ENCODE measurements around the gene ZRANB3.
"Not testable (repeated sequence)": the region's sequence is repeated elsewhere in the genome, so short reads cannot be mapped to it uniquely, and the experiment has no call there.

Gene ZRANB3

DNA sequence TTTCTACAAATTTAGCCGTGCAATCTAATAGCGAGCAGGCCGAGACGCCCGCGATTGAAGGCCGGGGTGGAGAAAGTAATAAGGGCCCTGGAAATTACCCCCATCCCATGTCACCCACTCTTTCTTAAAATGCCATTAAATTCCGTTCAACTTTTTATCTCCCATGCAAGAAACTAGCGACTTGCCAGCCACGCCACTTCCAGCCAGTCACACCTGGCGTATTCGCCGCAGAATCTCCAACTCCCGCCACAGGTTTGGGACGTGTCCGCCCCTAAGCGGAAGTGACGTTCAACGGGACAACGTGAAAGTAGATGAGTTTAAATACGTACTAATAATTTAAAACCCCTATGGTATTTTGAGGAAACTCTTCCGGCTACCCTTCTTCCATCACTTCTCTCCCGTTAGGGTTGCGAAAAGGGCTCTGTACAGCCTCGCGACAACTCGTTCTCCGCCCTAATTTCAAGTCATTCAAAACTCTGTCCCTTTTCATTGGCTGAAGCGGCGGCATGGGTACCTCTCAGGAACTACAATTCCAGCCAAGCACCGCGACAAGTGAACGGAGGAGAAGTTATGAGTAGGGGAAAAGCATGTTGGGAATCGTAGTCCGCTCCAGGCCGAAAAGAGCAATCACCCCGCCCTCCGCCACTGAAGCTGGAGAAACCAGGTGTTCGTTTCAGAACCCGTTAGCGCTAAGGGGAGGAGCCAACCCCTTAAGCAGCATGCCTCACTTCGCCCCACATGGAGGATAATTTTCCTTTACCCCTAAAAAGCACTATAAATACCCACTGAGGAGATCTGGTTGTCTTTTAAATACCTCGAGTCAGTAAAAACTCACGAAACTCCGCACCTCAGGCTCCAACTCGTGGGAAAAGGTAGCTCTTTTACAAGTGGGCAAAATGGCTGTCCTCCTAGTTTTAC, at the start of gene ZRANB3:
Gene ZRANB3, minus strand, starts transcription at position 906 of the 918 bp plus-strand sequence.
- peak; percentile 94 for DNase-seq

GRCh38 chr2:135573620-135574019, 42.6 kb upstream of the ZRANB3 start:
- no peak for DNase-seq

DNA sequence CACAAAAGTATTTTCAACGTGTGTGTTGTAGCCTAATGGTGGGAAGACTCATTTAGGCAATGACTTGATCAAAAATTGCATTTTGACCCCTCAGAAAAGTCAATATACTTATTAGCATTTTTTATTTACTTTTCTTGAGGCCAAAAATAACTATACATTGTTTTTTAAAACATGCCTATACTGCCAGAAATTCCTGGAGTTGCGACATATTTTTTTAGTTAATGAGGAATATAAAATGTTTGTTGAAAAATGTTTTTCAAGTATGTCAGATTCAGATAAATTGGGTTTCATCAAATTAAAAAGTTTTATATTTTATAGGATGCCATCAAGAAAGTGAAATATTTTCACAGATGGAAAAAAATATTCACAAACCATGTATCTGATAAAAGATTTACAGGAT, 39.9 kb upstream of the ZRANB3 start:
- DNase-seq = no peak

DNA sequence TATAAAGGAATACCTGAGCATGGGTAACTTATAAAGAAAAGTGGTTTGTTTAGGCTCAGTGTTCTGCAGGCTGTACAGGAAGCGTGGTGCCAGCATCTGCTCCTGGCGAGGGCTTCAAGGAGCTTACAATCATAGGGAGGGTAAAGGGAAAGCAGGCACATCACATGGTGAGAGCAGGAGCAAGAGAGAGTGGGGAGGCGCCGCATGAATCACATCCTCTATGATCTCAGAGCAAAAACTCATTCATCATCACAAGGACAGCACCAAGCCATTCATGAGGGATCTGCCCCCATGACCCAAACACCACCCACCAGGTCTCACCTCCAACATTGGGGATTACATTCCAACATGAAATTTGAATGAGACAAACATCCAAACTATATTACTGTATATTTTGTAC, 32.8 kb upstream of the ZRANB3 start:
- DNase-seq = no peak

DNA sequence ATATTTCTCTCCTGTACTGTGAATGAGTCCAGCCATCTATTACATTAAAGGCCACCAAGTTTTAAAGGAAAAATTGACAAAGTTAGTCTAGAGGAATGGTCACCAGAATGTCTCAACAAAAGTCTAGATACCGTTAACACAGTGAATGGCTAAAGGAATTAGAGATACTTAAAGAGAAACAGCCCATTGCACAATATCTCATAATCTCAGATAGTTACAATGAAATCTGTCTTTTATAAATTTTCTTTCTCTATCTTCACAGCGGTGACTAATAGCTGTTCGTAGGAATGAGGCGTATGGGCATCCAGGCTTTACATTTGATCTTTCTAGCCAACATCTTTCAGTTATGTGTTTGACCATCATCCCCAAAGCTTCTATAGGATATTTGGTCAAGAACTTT, 30.9 kb upstream of the ZRANB3 start:
- no peak for DNase-seq

DNA sequence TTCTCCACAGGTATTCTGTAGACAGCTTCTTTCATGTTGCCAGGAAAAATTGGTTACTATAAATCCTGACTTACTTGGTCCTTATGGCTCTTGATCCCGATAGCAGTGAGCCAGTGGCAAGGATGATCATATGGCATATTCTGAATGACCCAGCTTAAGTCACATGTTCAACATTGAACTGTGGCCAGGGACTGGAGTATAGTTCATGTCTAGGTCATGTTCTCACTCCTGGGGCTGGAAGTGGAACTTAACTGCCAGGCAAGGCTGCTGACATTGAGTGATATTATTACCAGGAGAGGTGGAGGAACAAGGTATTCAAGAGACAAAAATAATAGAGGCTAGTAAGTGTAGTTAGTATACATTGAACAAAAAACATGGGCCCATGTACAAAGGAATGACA, 26.5 kb upstream of the ZRANB3 start:
- no peak for DNase-seq

DNA sequence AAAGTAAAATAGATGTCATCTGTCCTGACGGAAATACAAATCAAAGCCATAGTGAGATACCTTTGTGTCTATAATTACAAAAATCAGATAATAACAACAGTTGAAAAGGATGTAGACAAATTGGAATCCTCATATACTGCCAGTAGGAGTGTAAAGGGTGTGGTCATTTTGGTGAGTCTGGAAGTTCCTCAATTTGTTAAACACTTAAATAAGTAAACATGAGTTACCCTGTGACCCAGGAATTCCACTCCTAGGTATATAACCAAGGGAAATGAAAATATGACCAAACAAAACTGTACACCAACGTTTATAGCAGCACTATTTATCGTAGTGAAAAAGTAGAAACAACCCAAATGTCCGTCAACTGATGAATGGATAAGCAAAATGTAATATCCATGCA, 24.3 kb upstream of the ZRANB3 start:
- no peak for DNase-seq

GRCh38 chr2:135552887-135553286, 21.9 kb upstream of the ZRANB3 start:
- DNase-seq = no peak

GRCh38 chr2:135551356-135551755, 20.3 kb upstream of the ZRANB3 start:
- DNase-seq = no peak

DNA sequence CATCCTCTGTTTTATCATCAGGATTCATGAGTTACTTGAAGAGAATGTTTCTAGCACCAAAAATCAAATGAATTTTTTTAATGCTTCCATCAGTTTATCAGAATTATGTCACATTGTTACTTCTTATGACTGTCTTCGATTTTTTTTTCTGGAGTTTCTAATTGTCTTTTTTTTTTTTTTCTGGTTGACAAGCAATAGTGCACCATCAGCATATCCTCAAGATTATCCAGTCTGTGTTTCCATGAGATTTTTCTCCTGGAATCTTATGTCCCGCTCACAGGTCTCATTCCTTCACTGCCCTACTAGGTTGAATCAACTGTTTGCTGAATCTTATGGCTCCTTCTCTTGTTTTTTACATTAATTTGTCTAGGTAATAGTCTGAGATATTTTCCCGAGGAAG, 16.3 kb upstream of the ZRANB3 start:
- DNase-seq = no peak

DNA sequence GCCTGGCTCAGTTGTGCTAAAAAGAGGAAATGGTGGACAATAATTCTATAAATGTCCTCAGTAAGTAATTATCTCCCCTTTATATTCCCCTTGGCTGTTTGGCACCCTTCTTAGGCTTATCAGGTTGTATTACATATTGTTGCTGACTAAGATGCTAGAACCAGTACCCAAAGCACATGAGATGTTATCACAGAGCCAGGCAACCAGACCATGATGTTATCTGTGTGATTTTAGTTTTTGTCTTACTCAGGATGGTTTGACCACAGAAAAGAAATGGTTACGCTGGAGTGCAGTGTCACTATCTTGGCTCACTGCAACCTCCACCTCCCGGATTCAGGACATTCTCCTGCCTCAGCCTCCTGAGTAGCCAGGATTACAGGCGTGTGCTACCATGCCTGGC, 15.4 kb upstream of the ZRANB3 start:
- DNase-seq = no peak

GRCh38 chr2:135533545-135533944, 2.5 kb upstream of the ZRANB3 start:
- not testable (repeated sequence) for DNase-seq

DNA sequence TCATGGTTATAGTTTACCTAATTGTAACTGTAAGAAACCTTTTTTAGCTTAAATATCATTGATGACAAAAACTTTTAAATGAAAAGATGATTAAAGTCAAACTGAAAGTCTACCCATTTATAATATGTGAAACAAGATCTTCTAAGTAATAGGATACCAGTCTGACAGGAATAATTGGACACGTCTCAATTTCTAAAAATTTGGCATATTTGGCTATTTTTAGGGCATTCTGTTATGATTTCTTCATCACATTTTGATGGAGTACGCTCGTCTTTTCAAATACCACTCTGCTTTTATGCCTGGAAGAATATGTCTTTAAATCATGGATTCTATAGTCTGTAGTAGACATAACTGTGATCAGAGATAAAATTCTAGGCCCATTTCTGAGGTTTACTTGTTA, 1.6 kb upstream of the ZRANB3 start:
- DNase-seq = no peak

- DNase-seq = peak; percentile 97
Observed at GRCh38 chr2:135531231-135532197, 496 bp upstream of the ZRANB3 start, which contains the start of gene R3HDM1. Gene R3HDM1 (plus strand): TSS chr2:135531484. CDS start chr2:135604846, 73,362 bp downstream.

GRCh38 chr2:135528006-135528405, 3.0 kb downstream of the ZRANB3 start:
- no peak for DNase-seq

DNA sequence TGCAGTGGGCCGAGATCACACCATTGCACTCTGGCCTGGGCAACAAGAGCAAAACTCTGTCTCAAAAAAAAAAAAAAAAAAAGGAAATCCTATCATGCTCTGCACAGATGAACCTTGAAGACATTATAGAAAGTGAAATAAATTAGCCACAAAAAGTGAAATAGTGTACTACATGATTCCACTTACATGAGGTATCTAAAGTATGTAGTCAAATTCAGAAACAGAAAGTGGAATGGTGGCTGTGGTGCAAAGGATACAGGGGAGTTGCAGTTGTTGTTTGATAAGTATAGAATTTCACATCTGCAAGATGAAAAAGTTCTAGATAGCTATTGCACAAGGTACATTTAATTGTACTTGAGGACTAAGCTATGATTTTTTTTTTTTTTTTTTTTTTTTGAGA, 5.2 kb downstream of the ZRANB3 start:
- DNase-seq = no peak

DNA sequence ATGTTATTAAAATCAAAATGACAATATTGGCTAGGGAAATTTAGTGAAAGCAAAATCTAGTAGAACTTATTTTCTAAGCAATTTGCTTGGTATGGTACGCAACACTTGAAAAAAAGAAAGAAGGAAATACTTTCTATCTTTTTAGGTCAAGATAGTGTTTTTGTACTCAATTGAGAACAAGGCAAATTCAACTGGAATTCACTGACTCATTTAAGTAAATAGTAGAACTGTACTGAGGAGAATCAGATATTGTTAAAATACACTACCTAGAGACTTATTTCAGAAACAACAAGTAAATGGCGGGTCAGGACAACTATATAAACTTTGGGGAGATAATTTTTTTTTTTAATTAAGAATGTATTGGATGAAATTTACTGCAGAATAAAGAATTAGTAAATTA, 18.9 kb downstream of the ZRANB3 start:
- DNase-seq = no peak

- no peak for DNase-seq
Observed at GRCh38 chr2:135510577-135510976, 20.4 kb downstream of the ZRANB3 start.

DNA sequence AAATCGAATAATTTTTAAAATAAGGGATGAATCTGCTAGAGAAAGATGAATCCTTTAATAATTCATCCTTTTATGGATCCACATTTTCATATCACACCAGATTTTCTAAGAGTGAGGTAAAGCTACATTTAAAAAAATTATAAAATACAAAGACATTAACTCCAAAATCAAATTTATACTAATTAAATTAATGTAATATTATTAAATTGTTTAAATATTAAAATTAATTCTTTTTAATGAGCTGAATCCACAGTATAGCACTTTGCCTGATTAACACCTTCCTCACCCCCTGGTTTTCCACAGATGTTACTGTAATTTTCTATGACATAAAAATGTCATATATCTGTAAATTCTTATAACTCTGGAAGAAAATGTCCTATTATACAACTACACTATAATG, 26.2 kb downstream of the ZRANB3 start:
- DNase-seq = no peak

- not testable (repeated sequence) for DNase-seq
Observed at GRCh38 chr2:135498588-135498987, 32.4 kb downstream of the ZRANB3 start.

DNA sequence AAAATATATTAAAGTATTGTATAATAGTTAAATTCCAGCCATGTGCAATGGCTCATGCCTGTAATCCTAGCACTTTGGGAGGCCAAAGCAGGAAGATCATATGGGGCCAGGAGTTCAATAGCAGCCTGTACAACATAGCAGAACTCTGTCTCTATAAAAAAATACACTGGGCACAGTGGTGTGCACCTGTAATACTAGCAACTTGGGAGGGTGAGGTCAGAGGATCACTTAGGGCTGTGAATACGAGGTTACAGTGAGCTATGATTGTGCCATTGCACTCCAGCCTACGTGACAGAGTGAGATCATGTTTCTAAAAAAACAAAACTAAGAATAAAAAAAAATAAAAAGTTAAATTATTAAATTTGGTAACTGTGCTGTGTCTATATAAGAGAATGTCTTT, 36.1 kb downstream of the ZRANB3 start:
- no peak for DNase-seq

- DNase-seq = no peak
Observed at GRCh38 chr2:135494503-135494902, 36.5 kb downstream of the ZRANB3 start.

GRCh38 chr2:135490376-135490775, 40.6 kb downstream of the ZRANB3 start:
- DNase-seq = no peak

GRCh38 chr2:135485441-135485840, 45.6 kb downstream of the ZRANB3 start:
- DNase-seq = no peak
